GM23338 (cell line): Measurements from ENCODE around the gene RASL10B. TPM values are rescaled to one million over a fixed set of nuclear protein-coding genes. Genes with fewer than 3 reads are reported as not detected.

Experiments
- ATAC-seq: fragments of 200-7000 bp; cut with Tn5 transposase; 3 replicates; pipeline ENCODE4 v1.9.1; 2020
- DNase-seq: peaks from one replicate; pipeline ENCODE4 v3.0.0-alpha.2; 2015; ENCODE audit warnings: low spot score
- H2AFZ ChIP-seq: fragments of 200-600 bp; sonication (generic); 2 replicates; pipeline ENCODE4 v1.8.0; 2016; ENCODE audit warnings: antibody characterized with exemption, mild to moderate bottlenecking, moderate library complexity
- H3F3A ChIP-seq: fragments of 200-600 bp; sonication (generic); replicated peaks from 2 replicates; pipeline ENCODE4 v1.8.0; 2017; ENCODE audit warnings: antibody characterized with exemption, mixed run types, low read depth
- H3K27ac ChIP-seq: fragments of 200-600 bp; sonication (generic); 2 replicates; pipeline ENCODE4 v1.6.1; 2016; ENCODE audit warnings: low read depth
- H3K27me3 ChIP-seq: fragments of 200-600 bp; sonication (generic); 2 replicates; pipeline ENCODE4 v1.8.0; 2016; ENCODE audit warnings: mild to moderate bottlenecking, mixed run types, moderate library complexity; ENCODE audit not compliant: insufficient read depth
- H3K36me3 ChIP-seq: fragments of 200-600 bp; sonication (generic); 2 replicates; pipeline ENCODE4 v1.8.0; 2016; ENCODE audit warnings: mild to moderate bottlenecking; ENCODE audit not compliant: insufficient read depth
- H3K4me1 ChIP-seq: fragments of 200-600 bp; sonication (generic); 2 replicates; pipeline ENCODE4 v1.8.0; 2016; ENCODE audit warnings: mild to moderate bottlenecking, moderate library complexity; ENCODE audit not compliant: insufficient read depth
- H3K4me2 ChIP-seq: fragments of 200-600 bp; sonication (generic); 2 replicates; pipeline ENCODE4 v1.7.1; 2017; ENCODE audit warnings: mixed run types
- H3K4me3 ChIP-seq: fragments of 200-600 bp; sonication (generic); 2 replicates; pipeline ENCODE4 v1.6.1; 2016; ENCODE audit warnings: mixed run types
- H3K79me2 ChIP-seq: fragments of 200-600 bp; sonication (generic); replicated peaks from 2 replicates; pipeline ENCODE4 v1.8.0; 2017; ENCODE audit warnings: mild to moderate bottlenecking; ENCODE audit not compliant: insufficient read depth
- H3K9me2 ChIP-seq: fragments of 200-600 bp; sonication (generic); 2 replicates; pipeline ENCODE4 v1.8.0; 2017; ENCODE audit not compliant: insufficient read depth
- H4K20me1 ChIP-seq: fragments of 200-600 bp; sonication (generic); replicated peaks from 2 replicates; pipeline ENCODE4 v1.8.0; 2017; ENCODE audit warnings: mild to moderate bottlenecking; ENCODE audit not compliant: insufficient read depth
- H3K27ac Mint-ChIP-seq: 2 replicates; pipeline ENCODE4 v1.8.0; 2020; ENCODE audit warnings: inconsistent platforms, mild to moderate bottlenecking, moderate library complexity, mixed read lengths
- H3K27me3 Mint-ChIP-seq: 3 replicates; pipeline ENCODE4 v1.8.0; 2022; ENCODE audit warnings: low read depth, mild to moderate bottlenecking, moderate library complexity, mixed read lengths, inconsistent platforms; ENCODE audit not compliant: insufficient read depth, poor library complexity
- H3K36me3 Mint-ChIP-seq: 3 replicates; pipeline ENCODE4 v1.8.0; 2021; ENCODE audit warnings: low read depth, mild to moderate bottlenecking, inconsistent platforms, moderate library complexity, mixed read lengths
- H3K4me1 Mint-ChIP-seq: 3 replicates; pipeline ENCODE4 v1.8.0; 2020; ENCODE audit warnings: mild to moderate bottlenecking, inconsistent platforms, mixed read lengths
- H3K4me3 Mint-ChIP-seq: 3 replicates; pipeline ENCODE4 v1.8.0; 2021; ENCODE audit warnings: moderate library complexity, mild to moderate bottlenecking, inconsistent platforms, mixed read lengths
- H3K9me3 Mint-ChIP-seq: 3 replicates; pipeline ENCODE4 v1.8.0; 2020; ENCODE audit warnings: moderate library complexity, mild to moderate bottlenecking, inconsistent platforms, mixed read lengths
- CREB1 ChIP-seq: fragments of 250-450 bp; sonication (Bioruptor Pico); IDR thresholded peaks from 2 replicates; pipeline ENCODE4 v1.5.0; 2020; ENCODE audit warnings: low read depth, mild to moderate bottlenecking, moderate library complexity
- CTCF ChIP-seq, 2 experiments: fragments of 200-600 bp in 1 of 2; sonication (generic) in 1 of 2; conservative IDR thresholded peaks; 2 replicates each; pipeline versions ENCODE4 v1.5.1 to v1.6.1; 2016 to 2017; ENCODE audit warnings: antibody characterized with exemption in 2 of 2, low read depth in 2 of 2, mild to moderate bottlenecking in 2 of 2, moderate library complexity in 1 of 2
- EZH2 ChIP-seq: fragments of 200-600 bp; sonication (generic); IDR thresholded peaks from one replicate; pipeline ENCODE4 v1.8.0; 2017; ENCODE audit warnings: antibody characterized with exemption, mild to moderate bottlenecking, low read depth; ENCODE audit not compliant: unreplicated experiment
- JUNB ChIP-seq: IDR thresholded peaks from one replicate; pipeline ENCODE4 v1.6.1; 2016; ENCODE audit warnings: antibody characterized with exemption; ENCODE audit not compliant: unreplicated experiment
- NANOG ChIP-seq: IDR thresholded peaks from 2 replicates; pipeline ENCODE4 v1.6.1; 2016; ENCODE audit warnings: antibody characterized with exemption, borderline replicate concordance
- POLR2AphosphoS5 ChIP-seq: IDR thresholded peaks from 2 replicates; pipeline ENCODE4 v1.6.1; 2016; ENCODE audit warnings: antibody characterized with exemption, low read depth
- REST ChIP-seq: IDR thresholded peaks from one replicate; pipeline ENCODE4 v1.6.1; 2018; ENCODE audit warnings: antibody characterized with exemption; ENCODE audit not compliant: unreplicated experiment
- STAT1 ChIP-seq: IDR thresholded peaks from one replicate; pipeline ENCODE4 v1.6.1; 2016; ENCODE audit warnings: antibody characterized with exemption; ENCODE audit not compliant: unreplicated experiment
- ZNF114 ChIP-seq: fragments of 250-450 bp; sonication (Bioruptor Pico); IDR thresholded peaks from 2 replicates; pipeline ENCODE4 v1.5.0; 2020; ENCODE audit warnings: mild to moderate bottlenecking, moderate library complexity
- ZNF331 ChIP-seq: fragments of 250-450 bp; sonication (Bioruptor Pico); IDR thresholded peaks from 2 replicates; pipeline ENCODE4 v1.5.0; 2020; ENCODE audit warnings: low read depth, mild to moderate bottlenecking, moderate library complexity
- polyA plus RNA-seq: library from polyadenylated mRNA; unstranded; fragments of >200 nt; fragmentation: Nextera tagmentation; extraction: Ambion mirVana; gene quantifications from 2 replicates; pipeline ENCODE4 v1.2.1, GENCODE V29; 2016
- total RNA-seq: library from RNA; depleted of rRNA; stranded (reverse); fragments of >200 nt; shearing (Covaris generic); gene quantifications from 2 replicates; pipeline ENCODE4 v1.2.3, GENCODE V29; 2014

RASL10B gene
- total and polyA plus RNA-seq, 2 experiments from 2014 or later, result 7.1 to 26.2 TPM

- H3K4me1 ChIP-seq, result peaks cover 8% of the 10 kb centered on the region; the same call in 1 of the 2 replicates
- no peak for DNase-seq
- peak; percentile 41 to 56; a peak in 3 of 4 replicates for TF ChIP-seq CTCF (conservative IDR thresholded peaks at IDR 0.05; ENCODE audit: low read depth in 2 of 2)
- TF ChIP-seq CREB1 (CRISPR knock-in tag), result no peak
- H3K27me3 ChIP-seq, result no peaks in the 10 kb centered on the region
- H3K9me3 Mint-ChIP-seq, result no peaks in the 10 kb centered on the region; the same call in 1 of the 3 replicates
- ATAC-seq, result no peak
- no peak overlapping the region; the same call in 2 of the 3 replicates for H3K4me3 Mint-ChIP-seq
- H2AFZ ChIP-seq, result no peak overlapping the region
- no peaks in the 10 kb centered on the region for H4K20me1 ChIP-seq
- no peak overlapping the region for H3K27ac ChIP-seq
- no peak overlapping the region for H3K4me2 ChIP-seq
- peaks cover 4% of the 10 kb centered on the region; the same call in 1 of the 2 replicates for H3F3A ChIP-seq
- H3K4me1 Mint-ChIP-seq, result peaks cover 22% of the 10 kb centered on the region
- H3K79me2 ChIP-seq, result no peaks in the 10 kb centered on the region
- H3K9me2 ChIP-seq, result no peaks in the 10 kb centered on the region
- no peaks in the 10 kb centered on the region for H3K36me3 ChIP-seq
- H3K4me3 ChIP-seq, result no peak overlapping the region
- H3K36me3 Mint-ChIP-seq, result no peaks in the 10 kb centered on the region
- peaks cover 6% of the 10 kb centered on the region for H3K27me3 Mint-ChIP-seq
- H3K27ac Mint-ChIP-seq, result no peak overlapping the region
These were observed 35.6 kb downstream of the RASL10B start for GRCh38 chr17:35766903-35767510.

- peaks cover 10% of the 10 kb centered on the region; the same call in 1 of the 2 replicates for H3K4me1 ChIP-seq
- no peaks in the 10 kb centered on the region for H3K36me3 ChIP-seq
- no peaks in the 10 kb centered on the region; the same call in 1 of the 3 replicates for H3K9me3 Mint-ChIP-seq
- peaks cover 4% of the 10 kb centered on the region; the same call in 1 of the 2 replicates for H3F3A ChIP-seq
- ATAC-seq (no peak), DNase-seq (no peak)
- no peak overlapping the region for H3K4me2 ChIP-seq
- H3K27me3 ChIP-seq, result no peaks in the 10 kb centered on the region
- H3K27ac ChIP-seq, result no peak overlapping the region
- no peak overlapping the region for H3K27ac Mint-ChIP-seq
- no peaks in the 10 kb centered on the region for H3K79me2 ChIP-seq
- no peaks in the 10 kb centered on the region for H3K36me3 Mint-ChIP-seq
- no peaks in the 10 kb centered on the region for H3K9me2 ChIP-seq
- H3K4me1 Mint-ChIP-seq, result peaks cover 33% of the 10 kb centered on the region
- no peaks in the 10 kb centered on the region for H4K20me1 ChIP-seq
- peaks cover 6% of the 10 kb centered on the region for H3K27me3 Mint-ChIP-seq
- no peak overlapping the region for H2AFZ ChIP-seq
- no peak overlapping the region for H3K4me3 Mint-ChIP-seq
- H3K4me3 ChIP-seq, result no peak overlapping the region
- TF ChIP-seq REST, result no peak
- TF ChIP-seq CTCF (conservative IDR thresholded peaks at IDR 0.05; ENCODE audit: low read depth in 2 of 2), result no peak
- TF ChIP-seq STAT1, result no peak
- TF ChIP-seq ZNF114, result no peak
- no peak for TF ChIP-seq POLR2AphosphoS5
- no peak for TF ChIP-seq ZNF331
- no peak for TF ChIP-seq EZH2
- TF ChIP-seq CREB1 (CRISPR knock-in tag), result no peak
- TF ChIP-seq JUNB, result no peak
- no peak for TF ChIP-seq NANOG
These were observed 37.4 kb downstream of the RASL10B start for GRCh38 chr17:35768797-35769196.
